ENCODE results near the gene CRK. TPM values are rescaled to one million over a fixed set of nuclear protein-coding genes. Genes with fewer than 3 reads are reported as not detected.

Gene CRK
- total and polyA plus RNA-seq, 2 of the 4 experiments (the other 2 are of a cell fraction) = 57.6 to 100 TPM

DNA sequence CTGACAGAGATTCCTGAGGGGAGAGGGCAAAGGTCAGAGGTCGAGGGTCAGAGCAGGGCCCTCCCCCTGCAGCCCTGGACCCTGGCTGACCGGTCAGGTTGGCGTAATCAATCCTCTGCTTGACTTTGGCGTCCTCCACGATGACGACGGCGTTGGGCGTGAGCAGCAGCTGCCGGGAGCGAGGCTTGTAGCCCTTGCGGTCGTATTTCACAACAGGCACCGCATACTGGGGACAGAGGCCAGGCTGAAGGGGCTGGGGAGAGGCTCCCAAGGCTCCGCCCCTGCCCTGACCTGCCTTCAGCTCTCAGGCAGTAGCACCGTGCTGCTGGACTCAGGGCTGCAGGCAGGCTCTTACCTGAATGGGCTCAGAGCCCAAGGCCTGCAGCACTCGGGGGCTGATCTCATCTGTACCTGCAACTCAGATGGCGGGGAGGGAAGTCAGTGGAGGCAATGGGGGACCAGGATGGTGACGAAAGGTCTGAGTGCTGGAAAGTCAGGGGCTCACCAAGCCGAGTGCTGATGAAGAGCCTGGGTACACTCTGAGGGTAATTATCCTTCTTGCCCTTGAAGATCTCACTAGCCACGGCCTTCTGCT, 12.0 kb upstream of the CRK start:
- peaks cover 11 to 31% of the 10 kb centered on the region in 2 experiments; a peak in 3 of 4 replicates for H3K79me1 ChIP-seq (ENCODE audit: low read depth in 1 of 2, low read length in 2 of 2)
- intact Hi-C loops (cut with micrococcal nuclease) = loop anchor here (1.0 kb wide), 1 partner anchor 17 kb away; no protein-coding TSS in a partner anchor
- H3K4ac ChIP-seq (ENCODE audit: low read depth, low read length) = no peak overlapping the region
- ChIA-PET POLR2A (ENCODE audit: unreplicated experiment) (no interaction called here), CTCF (no interaction called here)
- no peak overlapping the region for H3K27ac ChIP-seq (ENCODE audit: insufficient read depth, low read length)
- no peak overlapping the region for H3K9ac ChIP-seq (ENCODE audit: low read depth, low read length)
- H3K18ac ChIP-seq (ENCODE audit: low read depth, low read length) = no peak overlapping the region
- peaks cover 9% of the 10 kb centered on the region; the same call in 1 of the 2 replicates for H3K9me1 ChIP-seq (ENCODE audit: insufficient read depth, low read length)
- no peak overlapping the region for H3K23ac ChIP-seq (ENCODE audit: low read depth, low read length)
- no peak overlapping the region for H2BK5ac ChIP-seq (ENCODE audit: low read depth, low read length, poor library complexity, severe bottlenecking)
- no peak for ATAC-seq (ENCODE audit: low read depth)
- no peak overlapping the region for H2AFZ ChIP-seq (replicated peaks; ENCODE audit: low read length, poor library complexity)
- no peak overlapping the region for H3K4me2 ChIP-seq (ENCODE audit: low read depth, low read length)
- no TSS peak for BruUV-seq (replicated peaks)
- no peak overlapping the region for H2AK5ac ChIP-seq (ENCODE audit: low read depth, low read length)
- no peak overlapping the region for H4K8ac ChIP-seq (ENCODE audit: low read depth in 2 of 2, low read length in 2 of 2)
- H2BK120ac ChIP-seq (ENCODE audit: low read depth, low read length) = no peak overlapping the region
- H2BK15ac ChIP-seq (ENCODE audit: low read depth, low read length) = no peak overlapping the region
- in situ Hi-C loops (cut with MboI; ENCODE audit: low sequenced_read_pairs) = no loop called here
- H3K9me3 ChIP-seq (ENCODE audit: control insufficient read depth, insufficient read depth, low read length) = no peaks in the 10 kb centered on the region
- 0 out of 2 replicates have a peak, but pooled peaks have one; percentile 20 for TF ChIP-seq CEBPB (IDR thresholded peaks at IDR 0.05; ENCODE audit: low read depth, low read length)
- TF ChIP-seq, protein P1, sequence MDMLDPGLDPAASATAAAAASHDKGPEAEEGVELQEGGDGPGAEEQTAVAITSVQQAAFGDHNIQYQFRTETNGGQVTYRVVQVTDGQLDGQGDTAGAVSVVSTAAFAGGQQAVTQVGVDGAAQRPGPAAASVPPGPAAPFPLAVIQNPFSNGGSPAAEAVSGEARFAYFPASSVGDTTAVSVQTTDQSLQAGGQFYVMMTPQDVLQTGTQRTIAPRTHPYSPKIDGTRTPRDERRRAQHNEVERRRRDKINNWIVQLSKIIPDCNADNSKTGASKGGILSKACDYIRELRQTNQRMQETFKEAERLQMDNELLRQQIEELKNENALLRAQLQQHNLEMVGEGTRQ (IDR thresholded peaks at IDR 0.05; ENCODE audit: low read depth, low read length) = no peak
- no peak overlapping the region for H4K91ac ChIP-seq (ENCODE audit: insufficient read depth, low read depth, low read length)
- peaks cover 75% of the 10 kb centered on the region for H3K36me3 ChIP-seq (ENCODE audit: control insufficient read depth, insufficient read depth, low read length)
- no peak overlapping the region for H3K4me3 ChIP-seq (ENCODE audit: insufficient read depth, low read depth, low read length)
- H4K20me1 ChIP-seq (ENCODE audit: insufficient read depth, low read length) = peaks cover 19% of the 10 kb centered on the region
- no peak for DNase-seq
- dilution Hi-C loops (cut with HindIII; ENCODE audit: low sequenced_read_pairs, unreplicated experiment) = no loop called here
- no peaks in the 10 kb centered on the region for H3K27me3 ChIP-seq (ENCODE audit: control insufficient read depth, insufficient read depth, low read length)
- no peak overlapping the region for H3K56ac ChIP-seq (ENCODE audit: extremely low read depth, insufficient read depth, low read length)
- 79% methylated on average over 19 of the region's 21 CpGs; no CpG with 5 or more reads in 1 of the 2 experiments for WGBS, 2 experiments (ENCODE audit: extremely low coverage in 2 of 2, insufficient read length in 1 of 2)
- no peak overlapping the region for H4K5ac ChIP-seq (ENCODE audit: low read depth, low read length)
- H3K4me1 ChIP-seq (ENCODE audit: control insufficient read depth, insufficient read depth, low read length) = no peaks in the 10 kb centered on the region
- H3K14ac ChIP-seq (replicated peaks; ENCODE audit: low read depth, low read length) = no peak overlapping the region
- H2AK9ac ChIP-seq (replicated peaks; ENCODE audit: low read depth, low read length, poor library complexity) = no peak overlapping the region
- H2BK20ac ChIP-seq (ENCODE audit: low read depth, low read length) = no peak overlapping the region
